ENCODE data around the gene ANKRD6. TPM values are rescaled to one million over a fixed set of nuclear protein-coding genes. Genes with fewer than 3 reads are reported as not detected.

ANKRD6 gene
- total RNA-seq, 4 donors from 2014 or later = 7.7 to 18.5 (median 11.9) TPM

DNA sequence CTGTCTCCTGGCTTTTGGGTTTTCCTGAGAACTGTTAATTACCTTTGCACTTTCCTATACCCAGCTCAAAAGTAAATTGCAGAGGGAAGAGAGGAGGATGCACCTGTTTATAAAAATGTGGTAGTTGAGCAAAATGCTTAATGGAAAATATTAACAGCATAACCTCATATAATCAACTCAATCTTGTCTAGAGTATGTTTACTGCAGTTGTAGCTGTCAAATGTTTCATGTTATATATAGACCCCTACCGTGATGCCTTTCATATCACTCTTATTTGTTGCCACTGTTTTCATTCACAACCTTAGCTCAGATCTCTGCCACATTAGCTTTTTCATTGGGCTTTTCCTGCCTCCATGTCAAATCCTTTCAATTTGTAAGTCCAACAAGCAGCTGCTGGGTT lies 36.0 kb downstream of the ANKRD6 start:
- TF ChIP-seq, protein P1, sequence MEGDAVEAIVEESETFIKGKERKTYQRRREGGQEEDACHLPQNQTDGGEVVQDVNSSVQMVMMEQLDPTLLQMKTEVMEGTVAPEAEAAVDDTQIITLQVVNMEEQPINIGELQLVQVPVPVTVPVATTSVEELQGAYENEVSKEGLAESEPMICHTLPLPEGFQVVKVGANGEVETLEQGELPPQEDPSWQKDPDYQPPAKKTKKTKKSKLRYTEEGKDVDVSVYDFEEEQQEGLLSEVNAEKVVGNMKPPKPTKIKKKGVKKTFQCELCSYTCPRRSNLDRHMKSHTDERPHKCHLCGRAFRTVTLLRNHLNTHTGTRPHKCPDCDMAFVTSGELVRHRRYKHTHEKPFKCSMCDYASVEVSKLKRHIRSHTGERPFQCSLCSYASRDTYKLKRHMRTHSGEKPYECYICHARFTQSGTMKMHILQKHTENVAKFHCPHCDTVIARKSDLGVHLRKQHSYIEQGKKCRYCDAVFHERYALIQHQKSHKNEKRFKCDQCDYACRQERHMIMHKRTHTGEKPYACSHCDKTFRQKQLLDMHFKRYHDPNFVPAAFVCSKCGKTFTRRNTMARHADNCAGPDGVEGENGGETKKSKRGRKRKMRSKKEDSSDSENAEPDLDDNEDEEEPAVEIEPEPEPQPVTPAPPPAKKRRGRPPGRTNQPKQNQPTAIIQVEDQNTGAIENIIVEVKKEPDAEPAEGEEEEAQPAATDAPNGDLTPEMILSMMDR (IDR thresholded peaks at IDR 0.05; ENCODE audit: low read depth) = no peak

DNA sequence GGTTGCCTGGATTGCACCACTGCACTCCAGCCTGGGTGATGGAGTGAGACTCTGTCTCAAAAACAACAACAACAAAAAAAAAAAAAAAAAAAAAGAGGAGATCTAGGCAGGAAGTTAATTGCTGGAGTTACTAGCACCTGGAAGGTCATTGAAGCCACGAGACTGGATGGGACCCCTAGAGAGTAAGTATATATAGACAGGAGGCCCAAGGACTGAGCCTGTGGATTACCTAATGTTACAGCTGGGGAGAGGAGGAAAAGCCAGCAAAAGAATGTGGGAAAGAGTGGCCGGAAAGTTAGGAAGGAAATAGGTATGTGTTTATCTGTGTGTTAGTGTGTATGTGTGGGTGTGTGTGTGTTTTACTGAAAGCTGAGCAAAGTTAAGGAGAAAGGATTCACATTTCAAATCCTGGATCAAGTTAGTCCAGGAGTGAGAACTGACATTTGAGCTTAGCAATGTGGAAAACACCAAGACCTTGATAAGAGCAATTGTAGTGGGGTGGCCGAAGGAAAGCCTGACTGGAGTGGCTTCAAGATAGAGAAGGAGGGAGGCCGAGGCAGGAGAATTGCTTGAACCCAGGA lies 38.4 kb downstream of the ANKRD6 start:
- TF ChIP-seq, protein P1 (IDR thresholded peaks at IDR 0.05; ENCODE audit: low read depth) = no peak

DNA sequence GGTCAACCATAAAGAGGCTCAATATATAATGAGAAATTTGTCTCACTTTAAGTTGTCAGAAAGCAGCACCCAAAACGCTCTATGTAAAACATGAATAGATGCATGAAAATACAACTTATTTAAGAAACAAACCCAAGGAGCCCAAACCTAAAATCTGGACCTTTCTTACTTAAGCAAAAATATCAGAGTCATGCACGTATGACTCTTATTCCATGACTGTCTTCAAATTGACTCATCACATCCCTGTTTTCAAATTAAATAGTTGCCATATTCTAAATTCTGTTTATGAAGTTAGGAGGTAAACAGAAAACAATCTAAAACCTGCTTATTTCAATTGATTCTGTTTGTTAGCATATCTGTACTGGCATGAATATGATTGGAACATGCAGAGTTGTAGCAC lies 42.1 kb downstream of the ANKRD6 start:
- TF ChIP-seq, protein P1 (IDR thresholded peaks at IDR 0.05; ENCODE audit: low read depth) = no peak

DNA sequence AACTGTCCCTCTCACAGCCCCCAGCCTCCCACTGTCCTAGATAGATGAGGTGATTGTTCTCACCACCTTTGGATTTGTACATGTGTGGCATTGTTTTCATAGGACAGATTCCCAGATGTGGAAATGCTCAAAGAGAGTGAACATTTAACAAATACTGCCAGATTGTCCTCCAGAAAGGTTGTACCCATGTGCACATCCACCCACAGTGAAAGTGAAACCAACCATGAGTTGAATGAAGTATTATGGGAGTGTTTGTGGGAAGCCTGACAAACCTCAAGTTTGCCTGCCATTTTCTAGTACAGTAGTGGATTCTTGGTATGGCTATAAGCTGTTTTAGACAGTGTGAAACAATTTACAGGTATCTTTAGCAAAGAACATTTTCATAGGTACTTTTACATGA lies 42.7 kb downstream of the ANKRD6 start:
- TF ChIP-seq, protein P1 (IDR thresholded peaks at IDR 0.05; ENCODE audit: low read depth) = no peak

DNA sequence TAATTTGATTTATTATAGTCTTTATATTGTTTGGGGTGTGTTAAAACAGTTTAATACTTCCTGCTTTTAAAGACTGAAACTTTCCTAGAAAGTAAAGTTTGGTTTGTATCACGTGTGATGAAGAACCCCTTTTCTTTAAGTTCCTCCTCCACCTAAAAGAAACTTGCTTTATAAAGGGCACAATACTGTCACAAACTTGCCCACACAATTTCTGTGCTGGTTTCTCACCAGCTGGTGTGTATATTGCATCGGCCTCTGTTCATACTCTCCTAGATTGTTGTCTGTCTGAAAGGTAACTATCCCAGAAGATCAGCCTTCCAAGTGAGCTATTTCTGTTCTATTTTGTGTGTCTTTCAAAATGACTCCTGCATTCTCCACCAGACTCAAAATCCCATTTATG lies 46.9 kb downstream of the ANKRD6 start:
- TF ChIP-seq, protein P1 (IDR thresholded peaks at IDR 0.05; ENCODE audit: low read depth) = no peak

DNA sequence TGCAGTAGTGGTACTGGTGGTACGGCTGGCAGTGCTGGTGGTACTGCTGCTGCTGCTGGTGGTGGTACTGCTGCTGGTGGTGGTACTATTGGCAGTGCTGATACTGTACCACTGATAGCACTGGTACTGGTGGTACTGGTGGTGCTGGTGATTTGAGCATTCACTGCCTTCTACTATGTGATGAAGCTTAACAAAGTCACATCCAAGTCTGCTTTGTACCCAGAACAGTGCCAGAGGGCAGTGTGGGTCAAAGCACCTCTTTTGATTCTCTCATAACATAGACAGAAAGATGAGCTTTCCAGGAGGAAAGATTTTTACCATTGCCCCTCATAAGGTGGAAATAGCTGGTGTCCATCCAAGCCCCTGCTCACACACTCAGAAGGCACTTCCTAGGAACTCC lies 48.7 kb downstream of the ANKRD6 start:
- TF ChIP-seq, protein P1 (IDR thresholded peaks at IDR 0.05; ENCODE audit: low read depth) = no peak

DNA sequence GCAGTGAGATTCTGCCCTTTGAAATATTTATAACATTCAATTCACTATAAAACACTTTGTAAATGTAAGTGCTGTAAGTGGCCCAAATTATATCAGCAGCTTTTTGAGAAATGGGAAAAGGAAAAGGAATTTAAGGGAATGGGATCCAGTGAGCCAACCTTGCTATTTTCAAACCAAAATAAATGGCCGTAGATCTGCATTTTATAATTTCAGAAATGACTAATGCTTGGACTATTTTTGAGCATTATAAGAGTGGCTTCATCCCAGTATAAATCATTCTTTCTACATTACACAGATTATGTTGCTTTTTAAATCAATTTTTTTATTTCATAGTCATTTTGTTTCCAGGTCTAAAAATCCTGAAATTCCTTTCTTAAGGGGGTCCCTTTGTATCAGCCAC lies 49.2 kb downstream of the ANKRD6 start:
- TF ChIP-seq, protein P1 (IDR thresholded peaks at IDR 0.05; ENCODE audit: low read depth) = no peak

All from subcutaneous adipose tissue (tissue), 4 donors.